Tibial nerve (tissue), 4 donors: ENCODE measurements around the gene CCIN.

ENCODE experiments used
- CTCF ChIP-seq, 5 experiments: fragments of 200-600 bp in 3 of 5; fragments of 450-650 bp in 2 of 5; sonication (generic) in 3 of 5; IDR thresholded peaks; one replicate each; pipeline ENCODE4 v1.5.1; 2016 to 2019; ENCODE audit warnings: antibody characterized with exemption in 5 of 5, mild to moderate bottlenecking in 3 of 5, moderate library complexity in 2 of 5
- EP300 ChIP-seq, 2 donors: sonication (generic); formaldehyde crosslinking; IDR thresholded peaks; one replicate each; pipeline ENCODE4 v1.6.1; 2017; ENCODE audit warnings: antibody characterized with exemption in 2 of 2, mild to moderate bottlenecking in 1 of 2
- POLR2A ChIP-seq, 2 donors: fragments of 450-650 bp; IDR thresholded peaks; one replicate each; pipeline ENCODE4 v1.6.1; 2017; ENCODE audit warnings: antibody characterized with exemption in 2 of 2, mild to moderate bottlenecking in 2 of 2, moderate library complexity in 2 of 2

- TF ChIP-seq CTCF (IDR thresholded peaks at IDR 0.05): no peak
- TF ChIP-seq EP300 (IDR thresholded peaks at IDR 0.05): no peak
- no peak for TF ChIP-seq POLR2A (IDR thresholded peaks at IDR 0.05)
Observed at GRCh38 chr9:36218011-36218410, 48.8 kb downstream of the CCIN start.
